ENCODE results near the gene CARF. TPM values are rescaled to one million over a fixed set of nuclear protein-coding genes. Genes with fewer than 3 reads are reported as not detected.

The CARF gene
- total RNA-seq, 1 experiment from 2014 or later = 3.3 TPM

DNA sequence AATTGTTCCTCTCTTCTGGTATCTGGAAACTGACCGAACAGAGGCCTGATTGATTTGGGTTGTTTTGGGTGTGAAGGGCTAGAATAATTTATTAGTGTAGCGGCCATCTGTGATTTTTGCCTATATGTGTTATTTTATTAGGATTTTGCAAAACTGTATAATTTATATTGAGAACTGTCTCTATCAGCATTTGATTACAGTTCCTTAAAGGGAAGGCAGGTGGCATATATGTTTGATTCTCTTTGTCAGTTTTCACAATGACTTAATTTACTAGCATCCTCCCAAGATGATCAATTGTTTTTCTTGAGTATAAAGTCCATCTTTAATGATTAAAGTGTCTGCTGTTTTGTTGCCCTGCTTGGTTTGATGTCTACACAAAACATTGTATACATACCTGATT lies 107.1 kb downstream of the CARF start (continued):
- TF ChIP-seq, protein P1, sequence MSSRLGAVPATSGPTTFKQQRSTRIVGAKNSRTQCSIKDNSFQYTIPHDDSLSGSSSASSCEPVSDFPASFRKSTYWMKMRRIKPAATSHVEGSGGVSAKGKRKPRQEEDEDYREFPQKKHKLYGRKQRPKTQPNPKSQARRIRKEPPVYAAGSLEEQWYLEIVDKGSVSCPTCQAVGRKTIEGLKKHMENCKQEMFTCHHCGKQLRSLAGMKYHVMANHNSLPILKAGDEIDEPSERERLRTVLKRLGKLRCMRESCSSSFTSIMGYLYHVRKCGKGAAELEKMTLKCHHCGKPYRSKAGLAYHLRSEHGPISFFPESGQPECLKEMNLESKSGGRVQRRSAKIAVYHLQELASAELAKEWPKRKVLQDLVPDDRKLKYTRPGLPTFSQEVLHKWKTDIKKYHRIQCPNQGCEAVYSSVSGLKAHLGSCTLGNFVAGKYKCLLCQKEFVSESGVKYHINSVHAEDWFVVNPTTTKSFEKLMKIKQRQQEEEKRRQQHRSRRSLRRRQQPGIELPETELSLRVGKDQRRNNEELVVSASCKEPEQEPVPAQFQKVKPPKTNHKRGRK (CRISPR knock-in tag; IDR thresholded peaks at IDR 0.05; ENCODE audit: borderline replicate concordance) = no peak
- TF ChIP-seq, protein P2, sequence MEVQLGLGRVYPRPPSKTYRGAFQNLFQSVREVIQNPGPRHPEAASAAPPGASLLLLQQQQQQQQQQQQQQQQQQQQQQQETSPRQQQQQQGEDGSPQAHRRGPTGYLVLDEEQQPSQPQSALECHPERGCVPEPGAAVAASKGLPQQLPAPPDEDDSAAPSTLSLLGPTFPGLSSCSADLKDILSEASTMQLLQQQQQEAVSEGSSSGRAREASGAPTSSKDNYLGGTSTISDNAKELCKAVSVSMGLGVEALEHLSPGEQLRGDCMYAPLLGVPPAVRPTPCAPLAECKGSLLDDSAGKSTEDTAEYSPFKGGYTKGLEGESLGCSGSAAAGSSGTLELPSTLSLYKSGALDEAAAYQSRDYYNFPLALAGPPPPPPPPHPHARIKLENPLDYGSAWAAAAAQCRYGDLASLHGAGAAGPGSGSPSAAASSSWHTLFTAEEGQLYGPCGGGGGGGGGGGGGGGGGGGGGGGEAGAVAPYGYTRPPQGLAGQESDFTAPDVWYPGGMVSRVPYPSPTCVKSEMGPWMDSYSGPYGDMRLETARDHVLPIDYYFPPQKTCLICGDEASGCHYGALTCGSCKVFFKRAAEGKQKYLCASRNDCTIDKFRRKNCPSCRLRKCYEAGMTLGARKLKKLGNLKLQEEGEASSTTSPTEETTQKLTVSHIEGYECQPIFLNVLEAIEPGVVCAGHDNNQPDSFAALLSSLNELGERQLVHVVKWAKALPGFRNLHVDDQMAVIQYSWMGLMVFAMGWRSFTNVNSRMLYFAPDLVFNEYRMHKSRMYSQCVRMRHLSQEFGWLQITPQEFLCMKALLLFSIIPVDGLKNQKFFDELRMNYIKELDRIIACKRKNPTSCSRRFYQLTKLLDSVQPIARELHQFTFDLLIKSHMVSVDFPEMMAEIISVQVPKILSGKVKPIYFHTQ (CRISPR knock-in tag; IDR thresholded peaks at IDR 0.05) = no peak
- TF ChIP-seq, protein P3, sequence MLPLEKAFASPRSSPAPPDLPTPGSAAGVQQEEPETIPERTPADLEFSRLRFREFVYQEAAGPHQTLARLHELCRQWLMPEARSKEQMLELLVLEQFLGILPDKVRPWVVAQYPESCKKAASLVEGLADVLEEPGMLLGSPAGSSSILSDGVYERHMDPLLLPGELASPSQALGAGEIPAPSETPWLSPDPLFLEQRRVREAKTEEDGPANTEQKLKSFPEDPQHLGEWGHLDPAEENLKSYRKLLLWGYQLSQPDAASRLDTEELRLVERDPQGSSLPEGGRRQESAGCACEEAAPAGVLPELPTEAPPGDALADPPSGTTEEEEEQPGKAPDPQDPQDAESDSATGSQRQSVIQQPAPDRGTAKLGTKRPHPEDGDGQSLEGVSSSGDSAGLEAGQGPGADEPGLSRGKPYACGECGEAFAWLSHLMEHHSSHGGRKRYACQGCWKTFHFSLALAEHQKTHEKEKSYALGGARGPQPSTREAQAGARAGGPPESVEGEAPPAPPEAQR (CRISPR knock-in tag; IDR thresholded peaks at IDR 0.05) = no peak
- TF ChIP-seq TCF7 (CRISPR knock-in tag; IDR thresholded peaks at IDR 0.05; ENCODE audit: low read depth) = no peak
- TF ChIP-seq KAT7 (CRISPR knock-in tag; IDR thresholded peaks at IDR 0.05; ENCODE audit: borderline replicate concordance) = no peak
- no peak for TF ChIP-seq ESRRA (CRISPR knock-in tag; IDR thresholded peaks at IDR 0.05; ENCODE audit: borderline replicate concordance)

DNA sequence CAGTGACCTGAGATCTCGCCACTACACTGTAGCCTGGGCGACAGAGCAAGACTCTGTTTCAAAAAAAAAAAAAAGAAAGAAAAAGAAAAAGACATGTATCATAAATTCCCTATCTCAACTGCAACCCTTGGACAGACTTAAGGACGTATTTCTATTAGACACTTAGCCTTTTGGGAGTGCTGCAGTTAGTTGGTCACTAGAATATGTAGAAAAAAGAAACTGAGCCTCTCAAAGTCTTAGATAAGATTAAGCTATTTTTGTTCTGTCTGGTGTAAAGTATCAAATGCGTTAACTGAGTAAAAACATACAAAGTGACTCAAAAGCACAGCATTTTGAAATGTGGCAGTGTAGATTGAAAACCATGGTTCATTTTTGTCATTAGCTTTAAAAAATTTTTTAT lies 109.9 kb downstream of the CARF start:
- ATAC-seq = no peak
- CTCF ChIA-PET = no interaction called here
- POLR2A ChIA-PET = no interaction called here

More for the DNA sequence above, 109.9 kb downstream of the CARF start:
- Mint-ChIP-seq H3K4me1 (peaks cover 9% of the 10 kb centered on the region), H3K4me3 (no peak overlapping the region), H3K9me3 (no peaks in the 10 kb centered on the region), H3K27ac (no peak overlapping the region), H3K36me3 (no peaks in the 10 kb centered on the region), H3K27me3 (ENCODE audit: low read depth) (no peaks in the 10 kb centered on the region)
- DNase-seq (ENCODE audit: low spot score) = no peak
- TF ChIP-seq ZNF219 (CRISPR knock-in tag; IDR thresholded peaks at IDR 0.05; ENCODE audit: borderline replicate concordance) = no peak
- no peak for TF ChIP-seq MXD4 (CRISPR knock-in tag; IDR thresholded peaks at IDR 0.05; ENCODE audit: borderline replicate concordance)
- no peak for TF ChIP-seq ESRRA (CRISPR knock-in tag; IDR thresholded peaks at IDR 0.05; ENCODE audit: borderline replicate concordance)
- TF ChIP-seq ZNF317 (CRISPR knock-in tag; IDR thresholded peaks at IDR 0.05; ENCODE audit: borderline replicate concordance, low read depth) = no peak
- TF ChIP-seq, protein P4, sequence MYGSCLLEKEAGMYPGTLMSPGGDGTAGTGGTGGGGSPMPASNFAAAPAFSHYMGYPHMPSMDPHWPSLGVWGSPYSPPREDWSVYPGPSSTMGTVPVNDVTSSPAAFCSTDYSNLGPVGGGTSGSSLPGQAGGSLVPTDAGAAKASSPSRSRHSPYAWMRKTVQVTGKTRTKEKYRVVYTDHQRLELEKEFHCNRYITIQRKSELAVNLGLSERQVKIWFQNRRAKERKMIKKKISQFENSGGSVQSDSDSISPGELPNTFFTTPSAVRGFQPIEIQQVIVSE (CRISPR knock-in tag; IDR thresholded peaks at IDR 0.05; ENCODE audit: borderline replicate concordance) = no peak
- TF ChIP-seq JAZF1 (CRISPR knock-in tag; IDR thresholded peaks at IDR 0.05) = no peak
- TF ChIP-seq, protein P5, sequence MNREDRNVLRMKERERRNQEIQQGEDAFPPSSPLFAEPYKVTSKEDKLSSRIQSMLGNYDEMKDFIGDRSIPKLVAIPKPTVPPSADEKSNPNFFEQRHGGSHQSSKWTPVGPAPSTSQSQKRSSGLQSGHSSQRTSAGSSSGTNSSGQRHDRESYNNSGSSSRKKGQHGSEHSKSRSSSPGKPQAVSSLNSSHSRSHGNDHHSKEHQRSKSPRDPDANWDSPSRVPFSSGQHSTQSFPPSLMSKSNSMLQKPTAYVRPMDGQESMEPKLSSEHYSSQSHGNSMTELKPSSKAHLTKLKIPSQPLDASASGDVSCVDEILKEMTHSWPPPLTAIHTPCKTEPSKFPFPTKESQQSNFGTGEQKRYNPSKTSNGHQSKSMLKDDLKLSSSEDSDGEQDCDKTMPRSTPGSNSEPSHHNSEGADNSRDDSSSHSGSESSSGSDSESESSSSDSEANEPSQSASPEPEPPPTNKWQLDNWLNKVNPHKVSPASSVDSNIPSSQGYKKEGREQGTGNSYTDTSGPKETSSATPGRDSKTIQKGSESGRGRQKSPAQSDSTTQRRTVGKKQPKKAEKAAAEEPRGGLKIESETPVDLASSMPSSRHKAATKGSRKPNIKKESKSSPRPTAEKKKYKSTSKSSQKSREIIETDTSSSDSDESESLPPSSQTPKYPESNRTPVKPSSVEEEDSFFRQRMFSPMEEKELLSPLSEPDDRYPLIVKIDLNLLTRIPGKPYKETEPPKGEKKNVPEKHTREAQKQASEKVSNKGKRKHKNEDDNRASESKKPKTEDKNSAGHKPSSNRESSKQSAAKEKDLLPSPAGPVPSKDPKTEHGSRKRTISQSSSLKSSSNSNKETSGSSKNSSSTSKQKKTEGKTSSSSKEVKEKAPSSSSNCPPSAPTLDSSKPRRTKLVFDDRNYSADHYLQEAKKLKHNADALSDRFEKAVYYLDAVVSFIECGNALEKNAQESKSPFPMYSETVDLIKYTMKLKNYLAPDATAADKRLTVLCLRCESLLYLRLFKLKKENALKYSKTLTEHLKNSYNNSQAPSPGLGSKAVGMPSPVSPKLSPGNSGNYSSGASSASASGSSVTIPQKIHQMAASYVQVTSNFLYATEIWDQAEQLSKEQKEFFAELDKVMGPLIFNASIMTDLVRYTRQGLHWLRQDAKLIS (CRISPR knock-in tag; IDR thresholded peaks at IDR 0.05; ENCODE audit: borderline replicate concordance) = no peak
- no peak for TF ChIP-seq RORB (CRISPR knock-in tag; IDR thresholded peaks at IDR 0.05)
- TF ChIP-seq NFATC4 (CRISPR knock-in tag; IDR thresholded peaks at IDR 0.05) = no peak
- TF ChIP-seq, protein P6, sequence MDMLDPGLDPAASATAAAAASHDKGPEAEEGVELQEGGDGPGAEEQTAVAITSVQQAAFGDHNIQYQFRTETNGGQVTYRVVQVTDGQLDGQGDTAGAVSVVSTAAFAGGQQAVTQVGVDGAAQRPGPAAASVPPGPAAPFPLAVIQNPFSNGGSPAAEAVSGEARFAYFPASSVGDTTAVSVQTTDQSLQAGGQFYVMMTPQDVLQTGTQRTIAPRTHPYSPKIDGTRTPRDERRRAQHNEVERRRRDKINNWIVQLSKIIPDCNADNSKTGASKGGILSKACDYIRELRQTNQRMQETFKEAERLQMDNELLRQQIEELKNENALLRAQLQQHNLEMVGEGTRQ (CRISPR knock-in tag; IDR thresholded peaks at IDR 0.05) = no peak
- TF ChIP-seq, protein P1 (CRISPR knock-in tag; IDR thresholded peaks at IDR 0.05; ENCODE audit: borderline replicate concordance) = no peak
- TF ChIP-seq TEAD4 (CRISPR knock-in tag; IDR thresholded peaks at IDR 0.05) = no peak
- no peak for TF ChIP-seq FOXJ3 (CRISPR knock-in tag; IDR thresholded peaks at IDR 0.05; ENCODE audit: borderline replicate concordance)
- TF ChIP-seq TEAD1 (CRISPR knock-in tag; IDR thresholded peaks at IDR 0.05) = no peak
- no peak for TF ChIP-seq NFE2L1 (CRISPR knock-in tag; IDR thresholded peaks at IDR 0.05)
- TF ChIP-seq GTF2I (CRISPR knock-in tag; conservative IDR thresholded peaks at IDR 0.05) = no peak
- no peak for TF ChIP-seq ZNF232 (CRISPR knock-in tag; IDR thresholded peaks at IDR 0.05)
- TF ChIP-seq SMAD4 (CRISPR knock-in tag; IDR thresholded peaks at IDR 0.05) = no peak

Measured in WTC11 (cell line).